HCT116 (cell line): ENCODE data around the gene CRK. TPM values are rescaled to one million over a fixed set of nuclear protein-coding genes. Genes with fewer than 3 reads are reported as not detected.

Source experiments
- ATAC-seq: fragments of 200-7000 bp; cut with Tn5 transposase; 2 replicates; pipeline ENCODE4 v1.9.1; 2020; ENCODE audit warnings: mild to moderate bottlenecking, moderate library complexity
- BruUV-seq: library from RNA; stranded (reverse); fragments of 400-500 nt; replicated peaks from 2 replicates; lab custom pipeline; 2021; lab: Mats Ljungman, UMichigan
- CTCF ChIA-PET: fragments of 300-600 bp; sonication (Branson Sonifier 250); formaldehyde crosslinking; loops from one replicate; lab custom pipeline; 2021; ENCODE audit warnings: antibody characterized with exemption; lab: Charles Lee
- POLR2A ChIA-PET: fragments of 300-600, 350-600 bp; sonication (Branson Sonifier 250); formaldehyde crosslinking; loops from one replicate; lab custom pipeline; 2021; ENCODE audit warnings: antibody characterized with exemption; lab: Charles Lee
- RAD21 ChIA-PET, 2 experiments: fragments of 300-600 bp; sonication (Branson Sonifier 250); formaldehyde crosslinking; loops; one replicate each; lab custom pipeline; 2023; ENCODE audit warnings: low total read pairs in 2 of 2; ENCODE audit not compliant: uncharacterized antibody in 2 of 2, unreplicated experiment in 2 of 2, low non-redundant PET in 1 of 2; lab: Charles Lee
- DNase-seq: peaks from one replicate; pipeline ENCODE4 v3.0.0-alpha.2; 2010; ENCODE audit warnings: low read depth, low spot score
- H2AFZ ChIP-seq: fragments of 200-600 bp; shearing (Covaris generic), sonication (generic); 2 replicates; pipeline ENCODE4 v1.6.1; 2017; ENCODE audit warnings: low read depth, mixed run types, mixed read lengths, antibody characterized with exemption, low read length; ENCODE audit not compliant: poor library complexity, severe bottlenecking
- H3K27ac ChIP-seq: 2 replicates; pipeline ENCODE4 v1.5.1; 2012; ENCODE audit warnings: low read depth, low read length
- H3K27me3 ChIP-seq: fragments of 200-600 bp; sonication (generic); 2 replicates; pipeline ENCODE4 v1.6.1; 2016; ENCODE audit warnings: mixed run types, low read length, mixed read lengths; ENCODE audit not compliant: insufficient read depth
- H3K36me3 ChIP-seq, 2 experiments: fragments of 200-500 bp in 1 of 2; fragments of 200-600 bp in 1 of 2; sonication (Bioruptor generic) in 1 of 2; sonication (generic) in 1 of 2; 2 replicates each; pipeline versions ENCODE4 v1.5.1 to v1.6.1; 2014 to 2016; ENCODE audit warnings: low read length in 2 of 2, inconsistent platforms in 1 of 2, mixed read lengths in 1 of 2, mixed run types in 1 of 2; ENCODE audit not compliant: insufficient read depth in 2 of 2, control insufficient read depth in 1 of 2
- H3K4me1 ChIP-seq, 2 experiments: fragments of 200-600 bp in 1 of 2; sonication (generic) in 1 of 2; 2 replicates each; pipeline versions ENCODE4 v1.5.1 to v1.6.1; 2012 to 2017; ENCODE audit warnings: low read length in 2 of 2, inconsistent platforms in 1 of 2, mild to moderate bottlenecking in 1 of 2, mixed read lengths in 1 of 2, mixed run types in 1 of 2, moderate library complexity in 1 of 2; ENCODE audit not compliant: insufficient read depth in 2 of 2, control insufficient read depth in 1 of 2
- H3K4me2 ChIP-seq: fragments of 200-600 bp; sonication (generic); 2 replicates; pipeline ENCODE4 v1.6.1; 2017; ENCODE audit warnings: mixed run types, low read length, mixed read lengths
- H3K4me3 ChIP-seq, 2 experiments: fragments of 200-600 bp in 1 of 2; sonication (generic) in 1 of 2; replicated peaks in 1 of 2; 2 replicates each; pipeline ENCODE4 v1.5.1; 2011 to 2016; ENCODE audit warnings: low read length in 2 of 2, control low read depth in 1 of 2, low read depth in 1 of 2, mild to moderate bottlenecking in 1 of 2, mixed read lengths in 1 of 2, mixed run types in 1 of 2
- H3K79me2 ChIP-seq: fragments of 200-600 bp; sonication (generic); 2 replicates; pipeline ENCODE4 v1.6.1; 2017; ENCODE audit warnings: mild to moderate bottlenecking, mixed run types, low read length, moderate library complexity, mixed read lengths; ENCODE audit not compliant: insufficient read depth
- H3K9ac ChIP-seq: fragments of 200-600 bp; sonication (generic); 2 replicates; pipeline ENCODE4 v1.6.1; 2016; ENCODE audit warnings: low read length, mixed read lengths
- H3K9me2 ChIP-seq: fragments of 200-600 bp; sonication (generic), shearing (Covaris generic); 2 replicates; pipeline ENCODE4 v1.6.1; 2017; ENCODE audit warnings: mixed run types, mild to moderate bottlenecking, moderate library complexity; ENCODE audit not compliant: insufficient read depth
- H3K9me3 ChIP-seq, 2 experiments: fragments of 200-500 bp in 1 of 2; fragments of 200-600 bp in 1 of 2; sonication (Bioruptor generic) in 1 of 2; sonication (generic) in 1 of 2; 2 replicates each; pipeline ENCODE4 v1.6.1; 2014 to 2017; ENCODE audit warnings: low read length in 2 of 2, mixed read lengths in 2 of 2, inconsistent platforms in 1 of 2, low read depth in 1 of 2, mild to moderate bottlenecking in 1 of 2, mixed run types in 1 of 2, moderate library complexity in 1 of 2; ENCODE audit not compliant: control insufficient read depth in 1 of 2, insufficient read depth in 1 of 2
- H4K20me1 ChIP-seq: fragments of 200-600 bp; sonication (generic), shearing (Covaris generic); 2 replicates; pipeline ENCODE4 v1.6.1; 2017; ENCODE audit warnings: mixed run types, mild to moderate bottlenecking, moderate library complexity; ENCODE audit not compliant: insufficient read depth
- EZH2 ChIP-seq: fragments of 200-600 bp; sonication (generic); IDR thresholded peaks from 2 replicates; pipeline ENCODE4 v1.6.1; 2017; ENCODE audit warnings: antibody characterized with exemption, mixed run types
- EZH2phosphoT487 ChIP-seq: fragments of 200-600 bp; IDR thresholded peaks from 2 replicates; pipeline ENCODE4 v1.6.1; 2018; ENCODE audit warnings: antibody characterized with exemption, borderline replicate concordance
- POLR2AphosphoS5 ChIP-seq: IDR thresholded peaks from 2 replicates; pipeline ENCODE4 v1.6.1; 2011; ENCODE audit warnings: mild to moderate bottlenecking, low read depth, low read length, moderate library complexity
- RAD21 ChIP-seq: IDR thresholded peaks from 2 replicates; pipeline ENCODE4 v1.6.1; 2012; ENCODE audit warnings: low read depth, mild to moderate bottlenecking
- TCF7L2 ChIP-seq: IDR thresholded peaks from 2 replicates; pipeline ENCODE4 v1.7.0; 2011; ENCODE audit warnings: borderline replicate concordance, inconsistent platforms; ENCODE audit not compliant: insufficient read depth, insufficient read length; ENCODE audit errors: extremely low read depth
- YY1 ChIP-seq: IDR thresholded peaks from 2 replicates; pipeline ENCODE4 v1.6.1; 2011; ENCODE audit warnings: low read length, low read depth, moderate library complexity, mild to moderate bottlenecking; ENCODE audit not compliant: insufficient replicate concordance; ENCODE audit errors: extremely low read depth
- ZFX ChIP-seq: fragments of 450-650 bp; IDR thresholded peaks from 2 replicates; pipeline ENCODE4 v1.6.1; 2017
- ZNF274 ChIP-seq: fragments of 200-500 bp; sonication (Bioruptor generic); IDR thresholded peaks from 2 replicates; pipeline ENCODE4 v1.6.1; 2014; ENCODE audit warnings: mild to moderate bottlenecking, low read depth, low read length, inconsistent platforms
- intact Hi-C: fragments of 100-400 bp; cut with micrococcal nuclease; formaldehyde crosslinking; loops from 2 replicates; pipeline ENCODE4 v1.10.0; 2022
- total RNA-seq: library from RNA; stranded (reverse); gene quantifications from one replicate; pipeline ENCODE4 v1.2.1, GENCODE V29; 2021; ENCODE audit not compliant: unreplicated experiment
- TF ChIP-seq, protein P1 (sequence below): IDR thresholded peaks from 2 replicates; pipeline ENCODE4 v1.6.1; 2012
- TF ChIP-seq, protein P2 (sequence below), 3 experiments: fragments of 200-600 bp in 1 of 3; sonication (generic) in 1 of 3; IDR thresholded peaks in 2 of 3; conservative IDR thresholded peaks in 1 of 3; 2 replicates each; pipeline ENCODE4 v1.5.1; 2012 to 2017; ENCODE audit warnings: low read depth in 2 of 3, low read length in 2 of 3, antibody characterized with exemption in 1 of 3, borderline replicate concordance in 1 of 3, control low read depth in 1 of 3, mild to moderate bottlenecking in 1 of 3, mixed read lengths in 1 of 3, mixed run types in 1 of 3, moderate library complexity in 1 of 3; ENCODE audit not compliant: insufficient read depth in 1 of 3

CRK gene
- total RNA-seq, 1 experiment from 2014 or later, result 55.5 TPM

DNA sequence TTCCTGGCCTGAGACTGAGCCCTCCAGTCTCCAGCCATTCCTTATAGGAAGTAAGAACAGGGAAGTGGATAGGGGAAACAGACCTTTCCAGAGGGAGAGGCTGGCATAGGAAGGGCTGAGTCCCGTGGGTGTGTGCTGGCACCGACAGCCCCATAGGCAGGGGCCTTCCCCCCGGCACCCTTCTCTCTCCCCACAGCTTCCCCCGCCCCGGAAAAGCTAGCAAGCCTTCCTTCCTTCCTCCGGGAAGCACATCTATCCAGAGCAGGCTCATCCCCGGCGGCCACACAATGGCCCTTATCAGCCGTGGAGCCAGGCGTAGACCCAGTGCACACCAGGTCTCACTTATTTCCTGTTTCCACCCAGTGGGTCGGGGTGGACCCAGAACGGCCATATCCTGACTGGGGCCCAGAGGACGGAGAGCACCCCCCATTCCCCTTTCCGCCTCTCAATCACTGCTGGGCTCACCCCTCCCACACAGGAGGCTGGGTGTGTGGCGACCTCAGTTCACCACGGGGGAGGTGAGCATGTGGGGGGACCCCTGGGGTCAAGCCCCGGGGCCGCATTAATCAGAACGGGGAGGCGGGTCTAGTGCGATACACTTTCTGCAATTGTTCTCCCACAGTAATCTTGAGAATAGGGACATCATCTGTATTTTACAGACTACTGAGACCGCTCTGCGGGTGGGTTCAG is 37.4 kb upstream of the CRK start:
- no peak for ATAC-seq
- H3K36me3 ChIP-seq, result no peaks in the 10 kb centered on the region
- intact Hi-C loops, result no loop called here
- RAD21 ChIA-PET, result no interaction called here
- peaks cover 20 to 39% of the 10 kb centered on the region in 2 experiments for H3K4me1 ChIP-seq
- BruUV-seq, result TSS peak; percentile 0
- no peaks in the 10 kb centered on the region for H3K9me2 ChIP-seq
- no peak overlapping the region for H3K9ac ChIP-seq
- H3K79me2 ChIP-seq, result peaks cover 27% of the 10 kb centered on the region
- no peaks in the 10 kb centered on the region for H3K27me3 ChIP-seq
- no peak overlapping the region for H3K27ac ChIP-seq
- TF ChIP-seq POLR2AphosphoS5 (no peak), ZNF274 (no peak), YY1 (no peak), ZFX (no peak), EZH2 (no peak), TCF7L2 (no peak), RAD21 (no peak), EZH2phosphoT487 (no peak)
- TF ChIP-seq, protein P1, sequence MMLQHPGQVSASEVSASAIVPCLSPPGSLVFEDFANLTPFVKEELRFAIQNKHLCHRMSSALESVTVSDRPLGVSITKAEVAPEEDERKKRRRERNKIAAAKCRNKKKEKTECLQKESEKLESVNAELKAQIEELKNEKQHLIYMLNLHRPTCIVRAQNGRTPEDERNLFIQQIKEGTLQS, result no peak
- TF ChIP-seq, protein P2, sequence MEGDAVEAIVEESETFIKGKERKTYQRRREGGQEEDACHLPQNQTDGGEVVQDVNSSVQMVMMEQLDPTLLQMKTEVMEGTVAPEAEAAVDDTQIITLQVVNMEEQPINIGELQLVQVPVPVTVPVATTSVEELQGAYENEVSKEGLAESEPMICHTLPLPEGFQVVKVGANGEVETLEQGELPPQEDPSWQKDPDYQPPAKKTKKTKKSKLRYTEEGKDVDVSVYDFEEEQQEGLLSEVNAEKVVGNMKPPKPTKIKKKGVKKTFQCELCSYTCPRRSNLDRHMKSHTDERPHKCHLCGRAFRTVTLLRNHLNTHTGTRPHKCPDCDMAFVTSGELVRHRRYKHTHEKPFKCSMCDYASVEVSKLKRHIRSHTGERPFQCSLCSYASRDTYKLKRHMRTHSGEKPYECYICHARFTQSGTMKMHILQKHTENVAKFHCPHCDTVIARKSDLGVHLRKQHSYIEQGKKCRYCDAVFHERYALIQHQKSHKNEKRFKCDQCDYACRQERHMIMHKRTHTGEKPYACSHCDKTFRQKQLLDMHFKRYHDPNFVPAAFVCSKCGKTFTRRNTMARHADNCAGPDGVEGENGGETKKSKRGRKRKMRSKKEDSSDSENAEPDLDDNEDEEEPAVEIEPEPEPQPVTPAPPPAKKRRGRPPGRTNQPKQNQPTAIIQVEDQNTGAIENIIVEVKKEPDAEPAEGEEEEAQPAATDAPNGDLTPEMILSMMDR (IDR thresholded peaks at IDR 0.05 in 2 of 3, conservative IDR thresholded peaks at IDR 0.05 in 1 of 3; ENCODE audit: borderline replicate concordance in 1 of 3, insufficient read depth in 1 of 3, low read depth in 2 of 3, low read length in 2 of 3), result no peak
- TF ChIP-seq, all 23 proteins: peak for 0
- H2AFZ ChIP-seq, result no peak overlapping the region
- DNase-seq, result no peak
- no peak overlapping the region for H3K4me2 ChIP-seq
- H3K9me3 ChIP-seq, result no peaks in the 10 kb centered on the region
- no peak overlapping the region for H3K4me3 ChIP-seq
- ChIA-PET POLR2A (interaction anchor here (0.7 kb wide), 1 partner anchor 156 kb away, joined by 3 read pairs; no protein-coding TSS in a partner anchor), CTCF (no interaction called here)
- no peaks in the 10 kb centered on the region for H4K20me1 ChIP-seq
